SKM-1 treated with dmso at 0.1 percent for 144 hours (cell line): Measurements from ENCODE around the gene WDR31.

Source experiments
- DNase-seq: peaks from one replicate; lab custom pipeline; 2025; ENCODE audit not compliant: unreplicated experiment; lab: John Stamatoyannopoulos, UW

The WDR31 gene

GRCh38 chr9:113341712-113342410 is 1.8 kb upstream of the WDR31 start:
- no peak for DNase-seq

- DNase-seq, result no peak
Observed at GRCh38 chr9:113337714-113338113, 2.4 kb downstream of the WDR31 start.

GRCh38 chr9:113331780-113332179 is 8.3 kb downstream of the WDR31 start:
- DNase-seq, result no peak

- no peak for DNase-seq
Observed at GRCh38 chr9:113328045-113328782, 11.9 kb downstream of the WDR31 start.

GRCh38 chr9:113326230-113326629 is 13.8 kb downstream of the WDR31 start:
- no peak for DNase-seq

GRCh38 chr9:113322671-113323070 is 17.4 kb downstream of the WDR31 start:
- DNase-seq, result no peak

GRCh38 chr9:113320051-113320450 is 20.0 kb downstream of the WDR31 start:
- DNase-seq, result no peak

GRCh38 chr9:113319054-113319453 is 21.0 kb downstream of the WDR31 start:
- no peak for DNase-seq

- DNase-seq, result no peak
Observed at GRCh38 chr9:113317777-113318176, 22.3 kb downstream of the WDR31 start.

GRCh38 chr9:113316030-113316429 is 24.0 kb downstream of the WDR31 start:
- no peak for DNase-seq

GRCh38 chr9:113315231-113315630 is 24.8 kb downstream of the WDR31 start:
- DNase-seq, result no peak

GRCh38 chr9:113313261-113313660 is 26.8 kb downstream of the WDR31 start:
- no peak for DNase-seq

GRCh38 chr9:113311961-113312360 is 28.1 kb downstream of the WDR31 start:
- DNase-seq, result no peak

GRCh38 chr9:113310538-113310937 is 29.5 kb downstream of the WDR31 start:
- no peak for DNase-seq

- DNase-seq, result peak; percentile 4
Observed at GRCh38 chr9:113309204-113309813, 30.8 kb downstream of the WDR31 start.

GRCh38 chr9:113307396-113307975 is 32.6 kb downstream of the WDR31 start:
- DNase-seq, result no peak

GRCh38 chr9:113306566-113306965 is 33.5 kb downstream of the WDR31 start:
- DNase-seq, result no peak

- no peak for DNase-seq
Observed at GRCh38 chr9:113302792-113303418, 37.2 kb downstream of the WDR31 start, which contains the start of gene RNF183. Gene RNF183, minus strand, starts transcription at chr9:113303376. Its CDS starts 5,192 bp downstream, at chr9:113298184.

- DNase-seq, result no peak
Observed at GRCh38 chr9:113301548-113301947, 38.5 kb downstream of the WDR31 start.

GRCh38 chr9:113299800-113300292 is 40.2 kb downstream of the WDR31 start:
- peak; percentile 27 for DNase-seq
